Hepatic stellate cell (primary cell): ENCODE results near the gene KRT72.

Source experiments
- DNase-seq: peaks from one replicate; pipeline ENCODE4 v3.0.0; 2011; ENCODE audit warnings: low spot score

KRT72 gene

GRCh38 chr12:52541709-52542108 lies 59.6 kb downstream of the KRT72 start:
- DNase-seq: no peak

GRCh38 chr12:52540531-52540930 lies 60.7 kb downstream of the KRT72 start:
- no peak for DNase-seq

- no peak for DNase-seq
Observed at GRCh38 chr12:52539821-52540173, 61.5 kb downstream of the KRT72 start.

GRCh38 chr12:52539083-52539820 lies 62.0 kb downstream of the KRT72 start:
- peak; percentile 24 for DNase-seq

- DNase-seq: no peak
Observed at GRCh38 chr12:52537101-52537500, 64.2 kb downstream of the KRT72 start.
